Retina (tissue), 1 donor: ENCODE measurements around the gene GARIN1A.
"Not testable (repeated sequence)": the region's sequence is repeated elsewhere in the genome, so short reads cannot be mapped to it uniquely, and the experiment has no call there.

ENCODE experiments used
- DNase-seq: peaks from one replicate; pipeline ENCODE4 v3.0.0-alpha.2; 2016

GARIN1A gene

DNA sequence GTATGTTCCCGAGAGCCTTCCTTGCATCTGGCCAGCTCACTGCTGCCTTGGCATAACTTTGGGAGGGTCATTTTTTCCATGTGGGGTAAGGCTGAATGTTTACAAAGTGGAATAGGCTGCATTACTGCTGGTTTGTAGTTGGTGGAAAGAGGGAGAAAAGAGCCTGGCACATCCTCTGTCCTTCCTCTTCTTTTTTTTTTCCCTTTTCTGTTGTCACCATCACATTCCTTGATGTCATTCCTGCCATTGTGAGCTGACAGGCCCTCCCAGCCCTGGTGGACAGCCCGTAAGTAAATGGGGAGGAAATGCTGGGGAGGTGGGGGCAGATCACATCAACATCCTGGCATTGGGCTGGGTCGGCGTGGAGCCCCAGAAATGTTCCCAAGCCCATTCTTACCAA, at the start of gene GARIN1A:
Gene GARIN1A, plus strand, starts transcription at position 301 of the 400 bp plus-strand sequence. CDS start 106 bp downstream, outside the sequence.
- no peak for DNase-seq

DNA sequence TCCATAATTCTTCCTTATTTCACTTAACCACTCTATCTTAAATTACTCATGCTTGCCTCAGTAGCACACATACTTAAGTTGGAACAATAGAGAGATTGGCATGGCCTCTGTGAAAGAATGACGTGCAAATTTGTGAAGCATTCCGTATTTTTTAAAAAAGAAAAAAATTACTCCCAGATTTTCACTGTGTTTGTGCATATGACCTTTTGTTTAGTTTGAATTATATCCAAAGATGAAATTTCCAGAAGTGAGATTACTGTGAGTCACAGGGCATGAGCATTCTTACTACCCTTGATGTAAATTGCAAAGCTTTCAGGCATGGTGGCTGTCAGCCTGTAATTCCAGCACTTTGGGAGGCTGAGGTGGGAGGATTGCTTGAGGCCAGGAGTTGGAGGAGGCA, 45.0 kb upstream of the GARIN1A start:
- DNase-seq: not testable (repeated sequence)

DNA sequence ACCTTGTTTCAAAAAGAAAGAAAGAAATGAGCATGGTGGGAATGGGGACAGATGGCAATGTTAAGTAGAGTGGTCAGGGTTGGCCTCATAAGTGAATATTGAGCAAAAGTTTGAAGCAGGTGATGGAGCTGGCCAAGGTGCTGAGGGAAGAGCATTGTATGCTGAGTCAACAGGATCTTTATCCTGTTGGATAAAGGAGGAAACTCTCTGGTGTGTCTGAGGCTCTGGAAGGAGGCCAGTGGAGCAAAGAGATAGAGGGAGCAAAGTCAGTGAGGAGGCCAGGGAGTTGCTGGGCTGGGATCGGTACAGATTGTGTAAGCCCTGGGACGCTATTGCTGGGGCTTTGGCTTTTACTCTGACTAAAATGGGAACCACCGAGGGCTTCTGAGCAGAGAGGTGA, 38.2 kb upstream of the GARIN1A start:
- DNase-seq: not testable (repeated sequence)

DNA sequence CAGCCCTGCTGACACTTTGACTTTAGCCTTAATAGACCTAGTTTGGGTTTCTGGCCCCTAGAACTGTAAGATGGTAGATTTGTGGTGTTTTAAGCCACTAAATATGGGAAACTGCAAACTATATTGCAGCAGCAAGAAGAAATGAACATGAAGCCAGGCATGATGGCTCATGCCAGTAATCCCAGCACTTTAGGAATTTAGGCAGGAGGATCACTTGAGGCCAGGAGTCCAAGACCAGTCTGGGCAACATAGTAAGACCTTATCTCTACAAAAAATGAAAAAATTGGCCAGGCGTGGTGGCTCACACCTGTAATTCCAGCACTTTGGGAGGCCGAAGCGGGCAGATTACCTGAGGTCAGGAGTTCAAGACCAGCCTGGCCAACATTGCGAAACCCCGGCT, 26.9 kb upstream of the GARIN1A start:
- DNase-seq: not testable (repeated sequence)

DNA sequence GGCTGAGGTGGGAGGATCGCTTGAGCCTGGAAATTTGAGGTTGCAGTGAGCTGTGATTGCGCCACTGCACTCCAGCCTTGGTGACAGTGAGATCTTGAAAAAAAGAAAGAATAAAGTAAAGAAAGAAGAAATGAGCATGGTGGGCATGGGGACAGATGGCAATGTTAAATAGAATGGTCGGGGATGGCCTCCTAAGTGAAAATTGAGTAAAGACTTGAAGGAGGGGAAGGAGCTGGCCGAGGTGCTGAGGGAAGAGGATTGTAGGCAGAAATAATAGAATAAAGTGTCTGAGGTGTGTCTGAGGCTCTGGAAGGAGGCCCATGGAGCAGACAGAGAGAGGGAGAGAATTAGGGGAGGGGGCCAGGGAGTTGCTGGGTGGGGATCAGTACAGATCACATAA, 26.2 kb upstream of the GARIN1A start:
- not testable (repeated sequence) for DNase-seq

DNA sequence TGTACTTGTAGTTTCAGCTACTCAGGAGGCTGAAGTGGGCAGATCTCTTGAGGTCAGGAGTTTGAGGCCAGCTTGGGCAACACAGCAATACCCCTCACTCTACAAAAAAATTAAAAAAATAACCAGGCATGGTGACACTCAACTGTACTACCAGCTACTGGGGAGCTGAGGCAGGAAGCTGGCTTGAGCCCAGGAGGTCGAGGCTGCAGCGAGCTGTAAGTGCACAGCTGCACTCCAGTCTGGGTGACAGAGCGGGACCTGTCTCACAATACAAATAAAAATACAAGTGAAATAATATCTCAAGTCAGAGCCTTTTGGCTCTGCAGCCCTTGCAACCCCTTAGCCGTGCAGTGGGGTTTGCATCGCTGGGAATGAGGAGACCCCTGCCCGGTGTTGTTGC, 25.2 kb upstream of the GARIN1A start:
- DNase-seq: not testable (repeated sequence)

DNA sequence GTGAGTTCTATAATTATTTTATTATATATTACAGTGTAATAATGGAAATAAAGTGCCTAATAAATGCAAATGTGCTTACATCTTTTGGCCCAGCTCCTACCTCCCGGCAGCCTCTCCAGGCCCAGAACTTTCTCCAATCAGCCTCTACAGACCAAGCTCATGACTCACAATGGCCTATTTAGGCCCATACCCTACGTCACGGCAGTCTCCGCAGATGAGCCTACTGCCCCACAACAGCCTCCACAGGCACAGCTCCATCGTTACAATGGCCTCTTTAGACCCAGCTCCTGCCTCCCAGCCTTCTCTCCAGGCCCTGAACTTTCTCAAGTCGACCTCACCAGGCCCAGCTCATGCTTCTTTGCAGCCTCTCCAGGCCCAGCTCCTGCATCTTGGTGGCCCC, 21.0 kb upstream of the GARIN1A start:
- not testable (repeated sequence) for DNase-seq

DNA sequence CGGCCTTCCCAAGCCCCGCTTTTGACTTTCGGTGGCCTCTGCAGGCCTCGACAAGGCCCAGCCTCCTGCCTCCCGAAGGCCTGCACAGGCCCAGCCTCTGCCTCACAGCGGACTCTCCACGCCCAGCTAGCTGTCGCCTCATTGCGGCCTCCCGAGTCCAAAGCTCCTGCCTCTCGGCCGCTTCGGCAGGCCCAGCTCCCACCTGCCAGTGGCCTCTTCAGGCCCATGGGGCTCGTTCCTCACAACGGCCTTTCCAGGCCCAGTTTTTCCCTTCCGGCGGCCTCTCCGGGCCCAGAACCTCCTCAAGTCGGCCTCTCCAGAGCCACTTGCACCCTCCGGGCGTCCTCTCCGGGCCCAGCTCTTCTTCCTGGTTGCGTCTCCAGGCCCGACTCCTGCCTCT, 19.5 kb upstream of the GARIN1A start:
- not testable (repeated sequence) for DNase-seq

DNA sequence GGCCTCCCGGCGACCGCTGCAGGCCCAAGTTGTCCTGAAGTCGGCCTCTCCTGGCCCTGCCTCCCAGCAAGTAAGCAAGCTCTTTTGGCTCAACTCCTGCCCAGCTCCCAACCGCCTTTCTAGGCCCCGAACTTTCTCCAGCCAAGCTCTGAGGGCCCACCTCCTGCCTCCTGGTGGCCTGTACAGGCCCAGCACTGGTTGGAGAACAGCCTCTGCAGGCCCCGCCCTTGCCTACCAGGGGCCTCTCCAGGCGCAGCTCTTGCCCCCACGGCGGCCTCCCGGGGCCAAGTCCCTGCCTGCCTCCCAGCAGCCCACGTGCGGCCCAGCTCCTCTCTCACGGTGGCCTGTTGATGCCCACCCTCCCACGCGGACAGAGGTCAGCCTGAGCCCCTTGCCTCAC, 18.9 kb upstream of the GARIN1A start:
- not testable (repeated sequence) for DNase-seq

DNA sequence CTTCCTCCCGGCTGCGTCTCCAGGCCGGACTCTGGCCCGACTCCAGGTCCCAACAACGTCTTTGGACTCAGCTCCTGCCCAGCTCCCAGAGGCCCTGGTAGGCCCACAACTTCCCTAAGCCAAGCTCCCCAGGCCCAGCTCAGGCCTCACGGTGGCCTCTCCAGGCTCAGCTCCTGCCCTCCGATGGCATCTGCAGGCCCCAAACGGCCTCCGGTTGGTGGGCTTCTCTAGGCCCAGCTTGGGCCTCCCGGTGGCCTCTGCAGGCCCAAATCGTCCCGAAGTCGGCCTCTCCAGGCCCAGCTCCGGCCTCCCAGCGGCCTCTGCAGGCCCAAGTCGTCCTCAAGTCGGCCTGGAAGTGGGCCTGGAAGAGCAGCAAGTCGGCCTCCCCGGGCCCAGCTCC, 18.0 kb upstream of the GARIN1A start:
- DNase-seq: not testable (repeated sequence)

DNA sequence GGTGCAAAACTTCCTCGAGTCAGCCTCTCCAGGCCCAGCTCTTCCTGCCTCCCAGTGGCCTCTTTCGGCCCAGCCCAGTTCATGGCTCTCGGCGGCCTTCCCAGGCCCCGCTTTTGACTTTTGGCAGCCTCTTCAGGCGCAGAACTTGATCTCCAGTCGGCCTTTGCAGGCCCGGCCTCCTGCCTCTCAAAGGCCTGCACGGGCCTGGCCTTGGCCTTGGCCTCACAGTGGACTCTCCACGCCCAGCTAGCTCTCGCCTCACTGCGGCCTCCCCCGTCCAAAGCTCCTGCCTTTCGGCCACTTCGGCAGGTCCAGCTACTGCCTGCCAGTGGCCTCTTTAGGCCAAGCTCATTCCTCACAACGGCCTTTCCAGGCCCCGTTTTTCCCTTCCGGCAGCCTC, 17.6 kb upstream of the GARIN1A start:
- not testable (repeated sequence) for DNase-seq

DNA sequence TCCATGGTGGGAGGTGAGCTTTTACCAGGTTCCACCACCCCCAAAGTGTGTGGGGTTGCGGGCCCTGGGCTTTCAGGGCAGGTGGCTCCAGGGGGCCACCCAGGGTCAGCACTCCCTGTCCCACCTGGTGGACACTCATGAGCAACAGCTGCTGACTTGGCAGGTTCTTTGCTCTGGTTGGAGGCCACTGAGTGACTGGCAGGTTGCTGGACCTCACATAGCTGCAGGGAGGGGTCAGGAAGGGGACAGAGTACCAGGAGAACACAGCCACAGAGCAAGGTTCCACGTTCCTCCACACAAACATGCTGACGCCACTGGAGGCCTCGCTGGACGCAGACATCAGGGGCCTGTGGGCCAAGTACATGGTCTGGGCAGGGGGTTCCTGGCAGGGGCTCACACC, 13.7 kb upstream of the GARIN1A start:
- DNase-seq: not testable (repeated sequence)

DNA sequence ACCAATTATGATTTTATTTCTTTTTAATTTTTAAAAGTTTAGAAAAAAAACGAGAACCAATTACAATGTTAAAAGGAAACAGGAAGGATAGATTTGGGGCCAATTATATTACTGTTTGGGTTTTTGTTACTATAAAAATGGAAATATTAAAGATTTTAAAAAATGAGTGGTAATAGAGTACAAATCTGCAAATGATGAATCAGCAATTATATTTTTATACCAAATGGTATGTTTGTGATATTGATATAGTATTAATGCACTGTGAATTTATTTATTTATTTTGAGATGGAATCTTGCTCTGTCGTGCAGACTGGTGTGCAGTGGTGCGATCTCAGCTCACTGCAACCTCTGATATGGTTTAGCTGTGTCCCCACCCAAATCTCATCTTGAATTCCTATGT, 11.5 kb upstream of the GARIN1A start:
- no peak for DNase-seq

DNA sequence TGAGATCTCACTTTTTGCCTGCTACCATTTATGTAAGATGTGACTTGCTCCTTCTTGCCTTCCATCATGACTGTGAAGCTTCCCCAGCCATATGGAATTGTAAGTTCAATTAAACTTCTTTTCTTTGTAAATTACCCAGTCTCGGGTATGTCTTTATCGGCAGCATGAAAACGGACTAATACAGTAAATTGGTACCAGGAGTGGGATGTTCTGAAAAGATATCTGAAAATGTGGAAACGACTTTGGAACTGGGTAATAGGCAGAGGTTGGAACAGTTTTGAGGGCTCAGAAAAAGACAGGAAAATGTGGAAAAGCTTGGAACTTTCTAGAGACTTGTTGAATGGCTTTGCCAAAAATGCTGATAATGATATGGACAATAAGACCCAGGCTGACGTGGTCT, 10.6 kb upstream of the GARIN1A start:
- DNase-seq: no peak

DNA sequence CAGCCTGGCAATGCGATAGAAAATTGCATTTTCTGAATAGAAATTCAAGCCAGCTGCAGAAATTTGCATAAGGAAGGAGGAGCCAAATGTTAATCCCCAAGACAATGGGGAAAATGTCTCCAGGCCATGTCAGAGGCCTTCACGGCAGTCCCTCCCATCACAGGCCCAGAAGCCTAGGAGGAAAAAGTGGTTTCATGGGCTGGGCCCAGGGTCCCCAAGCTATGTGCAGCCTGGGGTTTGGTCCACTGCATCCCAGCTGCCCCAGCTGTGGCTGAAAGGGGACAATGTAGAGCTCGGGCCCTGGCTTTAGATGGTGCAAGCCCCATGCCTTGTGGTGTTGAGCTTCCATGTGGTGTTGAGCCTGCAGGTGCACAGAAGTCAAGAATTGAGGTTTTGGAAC, 10.0 kb upstream of the GARIN1A start:
- no peak for DNase-seq

DNA sequence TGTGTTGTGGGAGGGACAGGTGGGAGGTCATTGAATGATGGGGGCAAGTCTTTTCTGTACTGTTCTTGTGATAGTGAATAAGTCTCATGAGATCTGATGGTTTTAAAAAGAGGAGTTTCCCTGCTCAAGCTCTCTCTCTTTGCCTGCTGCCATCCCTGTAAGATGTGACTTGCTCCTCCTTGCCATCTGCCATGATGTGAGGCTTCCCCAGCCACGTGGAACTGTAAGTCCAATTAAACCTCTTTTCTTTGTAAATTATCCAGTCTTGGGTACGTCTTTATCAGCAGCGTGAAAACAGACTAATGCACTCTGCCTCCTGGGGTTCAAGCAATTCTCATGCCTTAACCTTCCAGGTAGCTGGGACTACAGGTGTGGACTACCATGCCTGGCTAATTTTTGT, 8.9 kb upstream of the GARIN1A start:
- DNase-seq: not testable (repeated sequence)

DNA sequence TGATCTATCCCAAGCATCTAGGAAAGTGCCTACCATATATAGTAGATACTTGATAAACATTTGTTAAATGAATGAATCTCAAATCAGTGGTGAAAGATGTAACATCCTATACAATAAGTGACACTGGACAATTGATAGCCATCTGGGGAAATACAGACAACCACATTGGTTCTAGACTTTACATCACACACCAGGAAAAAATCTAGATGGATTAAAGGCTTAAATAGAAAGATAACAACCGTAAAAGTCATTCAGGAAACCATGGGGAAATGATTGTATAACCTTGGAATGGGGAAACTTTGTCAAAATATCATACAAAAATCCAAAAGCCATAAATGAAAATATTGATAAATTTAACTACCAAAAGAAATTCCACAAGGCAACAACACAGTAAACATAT, 7.0 kb upstream of the GARIN1A start:
- no peak for DNase-seq

DNA sequence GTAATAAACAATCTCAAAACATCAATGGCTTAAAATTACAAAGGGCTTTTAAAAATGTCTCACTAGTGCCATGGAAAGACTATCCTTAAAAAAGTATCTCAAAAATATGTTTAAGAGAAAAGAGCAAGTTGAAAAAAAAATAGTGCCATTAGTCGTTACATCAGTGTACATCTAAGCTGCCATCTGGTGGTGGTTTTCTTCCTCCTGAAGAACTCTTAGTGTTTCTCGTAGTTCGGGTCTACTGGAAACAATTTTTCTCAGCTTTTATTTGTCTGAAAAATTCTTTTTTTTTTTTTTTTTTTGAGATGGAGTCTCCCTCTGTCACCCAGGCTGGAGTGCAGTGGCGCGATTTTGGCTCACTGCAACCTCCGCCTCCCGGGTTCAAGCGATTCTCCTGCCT, 5.9 kb upstream of the GARIN1A start:
- no peak for DNase-seq

DNA sequence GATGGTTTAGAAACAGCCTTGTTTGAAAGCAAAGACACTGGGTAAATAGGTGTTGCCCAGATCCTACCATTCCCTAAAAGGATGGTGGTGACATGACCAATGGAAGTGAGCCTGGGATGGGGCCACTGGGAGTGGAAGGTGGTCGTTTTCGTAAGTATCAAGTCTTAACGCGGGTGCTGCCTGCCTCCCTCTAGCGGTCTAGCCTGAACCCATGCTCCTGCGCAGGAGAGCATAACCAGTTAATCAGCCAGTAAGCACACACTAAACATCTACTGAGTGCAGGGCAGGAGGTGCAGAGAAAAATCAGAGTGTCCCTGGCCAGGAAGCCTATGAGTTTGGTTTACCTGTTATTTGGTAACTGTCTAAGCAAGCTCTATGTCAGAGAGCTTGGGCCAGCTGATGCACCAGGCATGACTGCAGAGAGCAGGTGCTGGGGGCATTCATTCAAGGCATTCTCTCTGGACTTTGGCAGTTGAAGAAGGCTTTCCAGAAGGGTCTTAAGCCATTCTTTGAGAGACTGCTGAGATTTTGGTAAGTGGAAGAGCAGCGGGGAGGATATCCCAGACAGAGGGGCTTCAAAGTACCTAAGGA, 930 bp downstream of the GARIN1A start:
- DNase-seq: peak; percentile 49

DNA sequence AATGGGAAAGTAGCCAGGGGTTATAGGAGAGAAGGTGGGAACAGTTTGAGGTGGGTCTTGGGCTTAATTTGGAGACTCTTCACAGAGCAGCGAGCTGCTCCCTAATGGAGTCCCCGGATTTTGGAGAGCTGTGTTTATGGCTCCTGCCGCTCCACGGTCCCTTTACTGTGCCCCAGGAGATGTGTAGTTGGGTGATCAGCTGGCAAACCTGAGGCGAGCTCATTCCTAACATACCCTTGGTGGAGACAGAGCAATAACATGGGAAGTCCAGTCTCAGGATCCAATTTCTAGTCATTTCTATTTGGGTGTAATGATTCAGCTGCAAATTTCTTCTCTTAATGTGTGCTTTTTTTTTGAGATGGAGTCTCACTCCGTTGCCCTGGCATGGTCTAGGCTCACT, 1.5 kb downstream of the GARIN1A start:
- DNase-seq: no peak

DNA sequence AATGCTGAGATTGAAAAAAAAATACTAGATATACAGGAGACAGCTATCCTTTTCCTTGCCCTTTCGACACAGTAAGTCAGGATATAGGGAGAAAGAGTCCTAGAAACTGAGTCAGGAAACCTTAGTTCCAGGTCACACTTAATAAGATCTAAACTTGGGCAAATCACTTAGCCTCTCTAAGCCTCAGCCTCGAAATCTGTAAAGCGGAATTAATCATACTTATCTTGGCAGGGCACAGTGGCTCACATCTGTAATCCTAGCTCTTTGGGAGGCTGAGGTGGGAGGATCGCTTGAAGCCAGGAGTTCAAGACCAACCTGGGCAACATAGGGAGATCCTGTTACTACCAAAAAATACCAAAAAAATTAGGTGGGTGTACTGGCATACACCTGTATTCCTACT, 4.6 kb downstream of the GARIN1A start:
- no peak for DNase-seq

DNA sequence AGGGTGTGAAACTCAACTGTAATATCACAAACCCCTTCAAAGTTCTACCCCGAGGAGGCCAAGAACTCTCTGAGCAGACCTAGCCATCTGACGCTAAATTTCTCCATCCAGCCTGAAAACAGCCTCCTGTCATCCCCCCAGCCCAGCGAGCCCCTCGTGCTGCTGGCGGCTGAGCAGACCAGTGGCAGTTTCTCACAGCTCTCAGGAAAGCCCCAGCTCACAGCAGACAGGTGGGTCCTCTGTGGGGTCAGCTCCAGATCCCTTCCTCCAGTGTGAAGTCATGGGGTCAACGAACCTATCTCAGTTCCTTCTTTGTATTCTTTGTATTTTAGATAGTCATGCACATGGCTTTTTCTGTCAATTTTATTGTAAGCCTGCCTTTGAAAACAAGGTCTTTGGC, 7.8 kb downstream of the GARIN1A start:
- DNase-seq: no peak

DNA sequence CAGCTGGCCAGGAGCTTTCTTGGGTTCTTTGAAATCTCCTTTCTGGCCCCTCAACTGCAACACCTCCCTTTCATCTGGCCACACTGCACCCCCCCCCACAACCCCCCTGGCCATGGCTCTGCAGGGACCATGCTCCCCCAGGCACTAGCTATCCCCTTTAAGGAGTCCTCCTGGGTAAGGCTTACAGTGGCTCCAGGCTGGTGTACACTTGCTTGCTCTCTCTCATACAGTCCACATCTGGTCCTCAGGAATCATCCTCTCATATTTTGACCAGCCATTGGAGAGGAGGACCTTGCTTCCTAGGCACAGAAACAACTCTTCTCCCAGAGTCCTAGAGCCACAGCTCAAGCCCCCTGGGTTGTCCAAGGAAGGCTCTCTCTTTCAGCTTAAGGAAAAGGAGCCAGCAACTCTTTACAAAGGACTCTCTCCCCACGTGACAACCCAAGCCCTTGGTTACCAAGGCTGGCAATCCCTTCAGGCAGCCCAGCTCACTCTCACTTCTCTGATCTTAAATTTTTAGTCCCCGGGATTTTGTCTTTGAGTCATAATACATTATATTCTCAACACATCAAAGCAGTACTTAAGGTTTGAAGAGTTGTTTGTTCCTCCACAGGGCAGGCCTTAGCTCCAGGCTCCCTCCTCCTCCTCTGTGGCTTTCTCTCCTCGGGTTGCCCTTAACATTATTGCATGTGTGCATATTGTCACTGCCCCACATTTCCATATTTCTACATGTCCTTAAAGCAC, 9.9 kb downstream of the GARIN1A start:
- no peak for DNase-seq

DNA sequence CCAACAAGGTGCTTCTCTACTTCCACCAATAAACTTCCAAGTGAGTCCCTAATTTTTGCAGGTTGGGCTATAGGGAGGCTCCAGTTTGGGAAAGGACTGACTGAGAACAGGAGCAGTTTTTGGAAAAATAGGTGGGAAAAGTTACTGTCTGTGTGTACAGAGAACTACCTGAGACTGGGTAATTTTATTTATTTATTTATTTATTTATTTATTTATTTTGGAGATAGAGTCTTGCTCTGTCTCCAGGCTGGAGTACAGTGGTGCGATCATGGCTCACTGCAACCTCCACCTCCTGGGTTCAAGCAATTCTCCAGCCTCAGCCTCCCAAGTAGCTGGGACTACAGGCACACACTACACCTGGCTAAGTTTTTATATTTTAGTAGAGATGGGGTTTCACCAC, 11.2 kb downstream of the GARIN1A start:
- not testable (repeated sequence) for DNase-seq

DNA sequence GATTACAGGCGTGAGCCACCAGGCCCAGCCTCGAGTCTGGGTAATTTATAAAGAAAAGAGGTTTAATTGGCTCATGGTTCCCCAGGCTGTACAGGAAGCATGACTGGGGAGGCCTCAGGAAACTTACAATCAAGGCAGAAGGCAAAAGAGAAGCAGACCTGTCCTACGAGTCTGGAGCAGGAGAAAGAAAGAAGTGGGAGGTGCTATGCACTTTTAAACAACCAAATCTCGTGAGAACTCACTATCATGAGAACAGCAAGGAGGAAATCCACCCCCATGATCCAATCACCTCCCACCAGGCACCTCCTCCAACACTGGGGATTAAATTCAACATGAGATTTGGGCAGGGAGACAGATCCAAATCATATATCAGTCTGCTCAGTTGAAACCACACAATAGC, 11.6 kb downstream of the GARIN1A start:
- DNase-seq: not testable (repeated sequence)
